ENCODE measurements around the gene NOXA1. TPM values are rescaled to one million over a fixed set of nuclear protein-coding genes. Genes with fewer than 3 reads are reported as not detected.
"Not testable (repeated sequence)": the region's sequence is repeated elsewhere in the genome, so short reads cannot be mapped to it uniquely, and the experiment has no call there.

NOXA1 gene
- total and polyA plus RNA-seq, 2 of the 8 experiments (the other 6 are each of a cell fraction or from before 2014, with no cell fraction given) = 0.34 to 0.91 TPM

DNA sequence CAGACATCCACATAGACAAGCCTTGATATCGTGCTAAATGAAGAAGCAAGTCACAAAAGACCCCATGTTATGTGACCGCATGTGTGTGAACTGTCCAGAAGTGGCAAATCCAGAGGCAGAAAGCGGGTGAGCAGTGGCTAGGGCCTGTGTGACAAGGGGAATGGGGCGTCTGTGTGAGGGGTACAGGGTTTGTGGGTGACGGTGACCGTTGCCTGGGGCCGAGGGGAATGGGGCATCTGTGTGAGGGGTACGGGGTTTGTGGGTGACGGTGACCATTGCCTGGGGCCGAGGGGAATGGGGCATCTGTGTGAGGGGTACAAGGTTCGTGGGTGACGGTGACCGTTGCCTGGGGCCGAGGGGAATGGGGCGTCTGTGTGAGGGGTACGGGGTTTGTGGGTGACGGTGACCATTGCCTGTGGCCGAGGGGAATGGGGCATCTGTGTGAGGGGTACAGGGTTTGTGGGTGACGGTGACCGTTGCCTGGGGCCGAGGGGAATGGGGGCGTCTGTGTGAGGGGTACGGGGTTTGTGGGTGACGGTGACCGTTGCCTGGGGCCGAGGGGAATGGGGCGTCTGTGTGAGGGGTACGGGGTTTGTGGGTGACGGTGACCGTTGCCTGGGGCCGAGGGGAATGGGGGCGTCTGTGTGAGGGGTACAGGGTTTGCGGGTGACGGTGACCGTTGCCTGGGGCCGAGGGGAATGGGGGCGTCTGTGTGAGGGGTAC lies 44.3 kb upstream of the NOXA1 start:
- H2BK5ac ChIP-seq (ENCODE audit: low read depth, low read length); H3K4me3 ChIP-seq (ENCODE audit: extremely low read depth in 1 of 4, insufficient read depth in 2 of 4, low read depth in 3 of 4, low read length in 4 of 4); POLR2A ChIA-PET (ENCODE audit: partially characterized antibody): not testable (repeated sequence)

More for the DNA sequence above, 44.3 kb upstream of the NOXA1 start:
- H2BK15ac ChIP-seq (ENCODE audit: low read length); H3K18ac ChIP-seq (ENCODE audit: extremely low read depth, low read length); H2BK12ac ChIP-seq (ENCODE audit: low read depth, low read length); H3K27ac ChIP-seq (ENCODE audit: low read depth, low read length); H3K27me3 ChIP-seq (replicated peaks in 1 of 4; ENCODE audit: control insufficient read depth in 3 of 4, extremely low read depth in 1 of 4, insufficient read depth in 3 of 4, low read length in 3 of 4); H3K9me3 ChIP-seq (ENCODE audit: insufficient read depth in 2 of 2, low read depth in 1 of 2, low read length in 1 of 2); H3K23me2 ChIP-seq (ENCODE audit: low read depth, low read length); H3K4ac ChIP-seq (replicated peaks; ENCODE audit: insufficient read length, low read depth, low read length); FAIRE-seq; H3K4me2 ChIP-seq (ENCODE audit: insufficient read depth in 1 of 2, low read depth in 2 of 2, low read length in 2 of 2); H3K79me2 ChIP-seq (ENCODE audit: control insufficient read depth in 1 of 2, insufficient read depth in 2 of 2, low read length in 2 of 2); H2AK5ac ChIP-seq (ENCODE audit: low read depth, low read length); H3K36me3 ChIP-seq (ENCODE audit: control insufficient read depth in 2 of 4, insufficient read depth in 4 of 4, low read length in 3 of 4); CTCF ChIA-PET (ENCODE audit: partially characterized antibody); H3K23ac ChIP-seq (ENCODE audit: insufficient read length); H4K5ac ChIP-seq (ENCODE audit: insufficient read length, low read depth, low read length); H3K56ac ChIP-seq (replicated peaks; ENCODE audit: insufficient read length, low read depth, low read length); H2BK120ac ChIP-seq (replicated peaks; ENCODE audit: low read depth, low read length); H4K8ac ChIP-seq (ENCODE audit: extremely low read depth, insufficient read depth, low read length); H3K4me1 ChIP-seq (replicated peaks in 1 of 4; ENCODE audit: control insufficient read depth in 3 of 4, insufficient read depth in 4 of 4, low read length in 3 of 4); H4K20me1 ChIP-seq (replicated peaks in 1 of 2; ENCODE audit: control insufficient read depth in 1 of 2, insufficient read depth in 2 of 2, low read length in 2 of 2); DNase-seq (ENCODE audit: low read depth in 1 of 2, low spot score in 2 of 2); H2BK20ac ChIP-seq (ENCODE audit: low read length); H3K14ac ChIP-seq (ENCODE audit: insufficient read length); H2AFZ ChIP-seq (ENCODE audit: low read length); H3K79me1 ChIP-seq (ENCODE audit: low read depth, low read length); H4K91ac ChIP-seq (replicated peaks; ENCODE audit: insufficient read length, low read length); H3K9ac ChIP-seq (replicated peaks in 1 of 4; ENCODE audit: extremely low read depth in 1 of 4, low read depth in 3 of 4, low read length in 3 of 4): not testable (repeated sequence)
- WGBS, 2 experiments (ENCODE audit: extremely low coverage in 1 of 2, insufficient coverage in 1 of 2, insufficient read length in 1 of 2, insufficient replicate concordance in 2 of 2, low coverage in 1 of 2, low lambda C conversion rate in 2 of 2, missing lambda C conversion rate in 1 of 2) = 84% methylated on average over 20 of the region's 37 CpGs; no CpG with 5 or more reads in 1 of the 2 experiments
